Omental fat pad (tissue), 4 donors: Measurements from ENCODE around the gene SLC22A5. TPM values are rescaled to one million over a fixed set of nuclear protein-coding genes. Genes with fewer than 3 reads are reported as not detected.

Experiments
- ATAC-seq: fragments of 150-250 bp; one replicate; pipeline ENCODE4 v1.9.1; 2016; ENCODE audit warnings: mild to moderate bottlenecking, moderate library complexity; ENCODE audit not compliant: low FRiP score
- DNase-seq: peaks from one replicate; pipeline ENCODE4 v3.0.0-alpha.2; 2019; ENCODE audit warnings: low spot score
- CTCF ChIP-seq, 3 donors: fragments of 450-650 bp; IDR thresholded peaks; one replicate each; pipeline ENCODE4 v1.5.1; 2016 to 2017; ENCODE audit warnings: antibody characterized with exemption in 3 of 3, mild to moderate bottlenecking in 3 of 3, moderate library complexity in 2 of 3
- total RNA-seq, 4 donors: library from RNA; depleted of rRNA; stranded (reverse); fragments of >200 nt; gene quantifications; one replicate each; pipeline ENCODE4 v1.1.0, GENCODE V29; 2016

Gene SLC22A5
- total RNA-seq, 4 donors from 2014 or later: 7.6 to 38.7 (median 28.6) TPM

GRCh38 chr5:132364319-132364718, 5.2 kb upstream of the SLC22A5 start:
- ATAC-seq (peak; percentile 71), DNase-seq (no peak)
- no peak for TF ChIP-seq CTCF (IDR thresholded peaks at IDR 0.05)

- ATAC-seq (peak; percentile 71), DNase-seq (no peak)
- no peak for TF ChIP-seq CTCF (IDR thresholded peaks at IDR 0.05)
Observed at GRCh38 chr5:132365213-132365612, 4.3 kb upstream of the SLC22A5 start.

GRCh38 chr5:132368186-132368585, 1.3 kb upstream of the SLC22A5 start:
- TF ChIP-seq CTCF (IDR thresholded peaks at IDR 0.05): no peak
- no peak for DNase-seq
- no peak for ATAC-seq

GRCh38 chr5:132369007-132369473, 470 bp upstream of the SLC22A5 start:
- peak; percentile 5 for ATAC-seq
- no peak for TF ChIP-seq CTCF (IDR thresholded peaks at IDR 0.05)
- DNase-seq: no peak

GRCh38 chr5:132370181-132370970, 866 bp downstream of the SLC22A5 start:
- TF ChIP-seq CTCF (IDR thresholded peaks at IDR 0.05): no peak
- ATAC-seq: no peak
- no peak for DNase-seq

- ATAC-seq: no peak
- TF ChIP-seq CTCF (IDR thresholded peaks at IDR 0.05): no peak
- no peak for DNase-seq
Observed at GRCh38 chr5:132370971-132371602, 1.6 kb downstream of the SLC22A5 start.

- TF ChIP-seq CTCF (IDR thresholded peaks at IDR 0.05): no peak
- no peak for ATAC-seq
- no peak for DNase-seq
Observed at GRCh38 chr5:132371603-132371994, 2.1 kb downstream of the SLC22A5 start.
